Endothelial cell of umbilical vein (primary cell): ENCODE results near the gene TRDN. TPM values are rescaled to one million over a fixed set of nuclear protein-coding genes. Genes with fewer than 3 reads are reported as not detected.
A peak's percentile ranks its signal among the peaks of the same experiment; 100 is the strongest.

ENCODE experiments used
- BruUV-seq: library from RNA; stranded (reverse); fragments of 400-500 nt; replicated peaks from 2 replicates; lab custom pipeline; 2021; lab: Mats Ljungman, UMichigan
- CTCF ChIA-PET: fragments of 300-600, 350-600 bp; sonication (Branson Sonifier 250); formaldehyde crosslinking; loops from one replicate; lab custom pipeline; 2021; ENCODE audit warnings: antibody characterized with exemption, inconsistent platforms; lab: Charles Lee
- POLR2A ChIA-PET: fragments of 300-600, 350-600 bp; sonication (Branson Sonifier 250); formaldehyde crosslinking; loops from one replicate; lab custom pipeline; 2021; ENCODE audit warnings: antibody characterized with exemption, inconsistent platforms; lab: Charles Lee
- DNase-seq: peaks from one replicate; pipeline ENCODE4 v3.0.0-alpha.2; 2011; ENCODE audit warnings: low read depth, low spot score
- FAIRE-seq: peaks from 2 replicates; lab custom pipeline; 2011; peaks lifted over from hg19 to GRCh38; lab: Jason Lieb, UNC
- H2AFZ ChIP-seq: 2 replicates; pipeline ENCODE4 v1.6.0; 2012; ENCODE audit warnings: low read depth, low read length, control low read depth, inconsistent platforms
- H3K27ac ChIP-seq: 2 replicates; pipeline ENCODE4 v1.5.1; 2011; ENCODE audit warnings: low read depth, mild to moderate bottlenecking, control low read depth, low read length, moderate library complexity; ENCODE audit not compliant: insufficient read depth
- H3K27me3 ChIP-seq, 2 experiments: 2 replicates each; pipeline versions ENCODE4 v1.6.0 to v1.6.1; 2011; ENCODE audit warnings: low read length in 2 of 2, mixed read lengths in 1 of 2; ENCODE audit not compliant: control insufficient read depth in 2 of 2, insufficient read depth in 2 of 2
- H3K36me3 ChIP-seq, 2 experiments: 2 replicates in 1 of 2; 3 replicates in 1 of 2; pipeline ENCODE4 v1.5.1; 2011; ENCODE audit warnings: low read length in 2 of 2, mild to moderate bottlenecking in 1 of 2, moderate library complexity in 1 of 2; ENCODE audit not compliant: control insufficient read depth in 2 of 2, insufficient read depth in 2 of 2; ENCODE audit errors: extremely low read depth in 1 of 2
- H3K4me1 ChIP-seq: 3 replicates; pipeline ENCODE4 v1.5.1; 2011; ENCODE audit warnings: mild to moderate bottlenecking, low read length; ENCODE audit not compliant: control insufficient read depth, insufficient read depth; ENCODE audit errors: extremely low read depth
- H3K4me2 ChIP-seq: 2 replicates; pipeline ENCODE4 v1.6.1; 2011; ENCODE audit warnings: low read length, control low read depth, mixed read lengths; ENCODE audit not compliant: insufficient read depth
- H3K4me3 ChIP-seq, 3 experiments: fragments of 200-600 bp in 1 of 3; sonication (generic), shearing (Covaris generic) in 1 of 3; replicated peaks in 1 of 3; 2 replicates each; pipeline ENCODE4 v1.5.1; 2011 to 2016; ENCODE audit warnings: control low read depth in 3 of 3, low read length in 3 of 3, mild to moderate bottlenecking in 2 of 3, inconsistent platforms in 1 of 3, low read depth in 1 of 3, moderate library complexity in 1 of 3; ENCODE audit not compliant: insufficient read depth in 1 of 3
- H3K79me2 ChIP-seq: 2 replicates; pipeline ENCODE4 v1.6.0; 2012; ENCODE audit warnings: low read length, inconsistent platforms; ENCODE audit not compliant: control insufficient read depth, insufficient read depth
- H3K9ac ChIP-seq: replicated peaks from 2 replicates; pipeline ENCODE3; 2011; ENCODE audit warnings: low read length, control low read depth; ENCODE audit not compliant: insufficient read depth; ENCODE audit errors: extremely low read depth
- H3K9me1 ChIP-seq: replicated peaks from 3 replicates; pipeline ENCODE4 v1.6.0; 2011; ENCODE audit warnings: mild to moderate bottlenecking, low read length; ENCODE audit not compliant: control insufficient read depth, insufficient read depth; ENCODE audit errors: extremely low read depth
- H3K9me3 ChIP-seq: replicated peaks from 2 replicates; pipeline ENCODE4 v1.5.1; 2012; ENCODE audit warnings: low read length, inconsistent platforms; ENCODE audit not compliant: control insufficient read depth, insufficient read depth
- H4K20me1 ChIP-seq: replicated peaks from 2 replicates; pipeline ENCODE3; 2011; ENCODE audit warnings: mild to moderate bottlenecking, low read length; ENCODE audit not compliant: control insufficient read depth, insufficient read depth; ENCODE audit errors: extremely low read depth
- EZH2 ChIP-seq: IDR thresholded peaks from 2 replicates; pipeline ENCODE4 v1.6.1; 2012; ENCODE audit warnings: borderline replicate concordance, low read depth, mild to moderate bottlenecking, moderate library complexity, low read length, inconsistent platforms; ENCODE audit not compliant: severe bottlenecking
- FOS ChIP-seq: IDR thresholded peaks from 2 replicates; pipeline ENCODE4 v1.6.1; 2011; ENCODE audit warnings: mild to moderate bottlenecking, low read length, moderate library complexity, borderline replicate concordance; ENCODE audit not compliant: insufficient read depth
- GATA2 ChIP-seq: IDR thresholded peaks from 2 replicates; pipeline ENCODE4 v1.7.0; 2011; ENCODE audit warnings: low read depth, mild to moderate bottlenecking, moderate library complexity, mixed read lengths, low read length; ENCODE audit not compliant: insufficient read length, insufficient read depth
- JUN ChIP-seq: IDR thresholded peaks from 2 replicates; pipeline ENCODE4 v1.6.1; 2011; ENCODE audit warnings: borderline replicate concordance, low read depth; ENCODE audit not compliant: insufficient read length, insufficient read depth
- MYC ChIP-seq: IDR thresholded peaks from one replicate; pipeline ENCODE4 v1.6.1; 2011; ENCODE audit warnings: mild to moderate bottlenecking, low read depth, low read length
- POLR2A ChIP-seq: IDR thresholded peaks from 2 replicates; pipeline ENCODE4 v1.6.1; 2012; ENCODE audit warnings: low read depth, mild to moderate bottlenecking, control low read depth, low read length
- POLR2AphosphoS5 ChIP-seq: IDR thresholded peaks from 2 replicates; pipeline ENCODE4 v1.6.1; 2012; ENCODE audit warnings: low read depth, mild to moderate bottlenecking, control low read depth, low read length, moderate library complexity; ENCODE audit not compliant: insufficient read depth
- dilution Hi-C: fragments of 300-500 bp; cut with MboI; formaldehyde crosslinking; loops from one replicate; pipeline ENCODE4 v1.15.0; 2019; ENCODE audit warnings: low sequenced_read_pairs; ENCODE audit not compliant: extremely low pct_ligation_motif_present
- intact Hi-C: fragments of 100-400 bp; cut with micrococcal nuclease; formaldehyde crosslinking; loops from one replicate; pipeline ENCODE4 v1.10.0; 2022
- polyA plus RNA-seq, 4 experiments: library from polyadenylated mRNA; depleted of rRNA in 3 of 4; stranded (reverse) in 3 of 4; unstranded in 1 of 4; fragments of >200 nt; gene quantifications; 2 replicates each; pipeline versions ENCODE4 v1.2.1 to v1.2.3, GENCODE V29; 2011 to 2012; ENCODE audit warnings: missing spikeins in 1 of 4
- total RNA-seq: library from RNA; stranded (reverse); gene quantifications from 2 replicates; pipeline ENCODE4 v1.2.3, GENCODE V29; 2021
- TF ChIP-seq, protein P1 (sequence below): IDR thresholded peaks from 2 replicates; pipeline ENCODE4 v1.6.1; 2011; ENCODE audit not compliant: insufficient read depth, insufficient read length
- TF ChIP-seq, protein P2 (sequence below), 2 donors: IDR thresholded peaks; 1 replicate in 1 of 2; 2 replicates in 1 of 2; pipeline ENCODE4 v1.5.1; 2011; ENCODE audit warnings: low read length in 2 of 2, mild to moderate bottlenecking in 2 of 2, moderate library complexity in 2 of 2, control low read depth in 1 of 2, inconsistent platforms in 1 of 2, low read depth in 1 of 2; ENCODE audit not compliant: insufficient read depth in 1 of 2; ENCODE audit errors: extremely low read depth in 1 of 2

Gene TRDN
- total and polyA plus RNA-seq, 2 donors (not counting 3 experiments of a cell fraction or from before 2014, with no cell fraction given), result not detected

GRCh38 chr6:123547216-123547978 lies 89.4 kb downstream of the TRDN start:
- ChIA-PET CTCF (interaction anchor here (0.7 kb wide), 1 partner anchor 168 kb away, joined by 4 read pairs; no protein-coding TSS in a partner anchor), POLR2A (no interaction called here)
- H3K79me2 ChIP-seq, result no peaks in the 10 kb centered on the region
- no peaks in the 10 kb centered on the region for H3K36me3 ChIP-seq
- no peak overlapping the region for H3K4me3 ChIP-seq
- H3K9me3 ChIP-seq, result no peaks in the 10 kb centered on the region
- TF ChIP-seq JUN (peak; percentile 64), FOS (peak; percentile 4), GATA2 (peak; percentile 67)
- TF ChIP-seq, protein P1, sequence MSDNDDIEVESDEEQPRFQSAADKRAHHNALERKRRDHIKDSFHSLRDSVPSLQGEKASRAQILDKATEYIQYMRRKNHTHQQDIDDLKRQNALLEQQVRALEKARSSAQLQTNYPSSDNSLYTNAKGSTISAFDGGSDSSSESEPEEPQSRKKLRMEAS, result no peak
- FAIRE-seq (peak; percentile 4), DNase-seq (peak; percentile 84)
- intact Hi-C loops (no loop called here), dilution Hi-C loops (no loop called here)
- H2AFZ ChIP-seq, result no peak overlapping the region
- H3K27ac ChIP-seq, result no peak overlapping the region
- H3K4me2 ChIP-seq, result peak overlapping the region; percentile 45
- no peaks in the 10 kb centered on the region for H4K20me1 ChIP-seq
- H3K4me1 ChIP-seq, result peaks cover 33% of the 10 kb centered on the region
- no peaks in the 10 kb centered on the region for H3K9me1 ChIP-seq
- BruUV-seq, result no TSS peak
- H3K27me3 ChIP-seq, result peaks cover 11 to 40% of the 10 kb centered on the region in 2 experiments
- H3K9ac ChIP-seq, result no peak overlapping the region

DNA sequence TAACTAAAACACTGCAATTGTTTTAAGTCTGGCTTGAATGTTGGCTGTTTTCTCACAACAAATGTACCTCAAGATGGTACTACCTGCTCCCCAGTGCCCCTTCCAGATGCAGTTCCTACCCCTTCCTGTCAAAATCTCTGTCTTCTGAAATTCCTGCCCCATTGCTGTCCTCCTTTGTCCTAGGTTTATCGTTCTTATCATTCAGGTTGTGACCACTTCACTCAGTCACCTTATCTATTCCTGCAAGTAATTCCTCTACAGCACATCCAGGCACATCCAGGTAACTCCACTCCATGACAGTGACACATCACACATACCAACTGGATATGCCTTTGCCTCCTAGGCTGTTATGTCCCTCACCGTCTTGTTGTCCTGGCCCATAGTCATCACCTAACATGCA lies 90.2 kb downstream of the TRDN start:
- Histone ChIP-seq H3K36me3 (no peaks in the 10 kb centered on the region), H3K9ac (no peak overlapping the region), H3K27ac (no peak overlapping the region), H3K27me3 (peaks cover 15 to 49% of the 10 kb centered on the region in 2 experiments), H2AFZ (no peak overlapping the region), H3K9me3 (no peaks in the 10 kb centered on the region), H3K4me1 (peaks cover 24% of the 10 kb centered on the region), H3K4me2 (no peak overlapping the region), H4K20me1 (no peaks in the 10 kb centered on the region), H3K4me3 (no peak overlapping the region), H3K9me1 (no peaks in the 10 kb centered on the region), H3K79me2 (no peaks in the 10 kb centered on the region)
- no peak for TF ChIP-seq EZH2
- TF ChIP-seq JUN, result no peak
- TF ChIP-seq, protein P1, result no peak
- no peak for TF ChIP-seq GATA2
- no peak for TF ChIP-seq FOS
- no peak for TF ChIP-seq MYC
- no peak for TF ChIP-seq POLR2AphosphoS5
- no peak for TF ChIP-seq POLR2A
- TF ChIP-seq, protein P2, sequence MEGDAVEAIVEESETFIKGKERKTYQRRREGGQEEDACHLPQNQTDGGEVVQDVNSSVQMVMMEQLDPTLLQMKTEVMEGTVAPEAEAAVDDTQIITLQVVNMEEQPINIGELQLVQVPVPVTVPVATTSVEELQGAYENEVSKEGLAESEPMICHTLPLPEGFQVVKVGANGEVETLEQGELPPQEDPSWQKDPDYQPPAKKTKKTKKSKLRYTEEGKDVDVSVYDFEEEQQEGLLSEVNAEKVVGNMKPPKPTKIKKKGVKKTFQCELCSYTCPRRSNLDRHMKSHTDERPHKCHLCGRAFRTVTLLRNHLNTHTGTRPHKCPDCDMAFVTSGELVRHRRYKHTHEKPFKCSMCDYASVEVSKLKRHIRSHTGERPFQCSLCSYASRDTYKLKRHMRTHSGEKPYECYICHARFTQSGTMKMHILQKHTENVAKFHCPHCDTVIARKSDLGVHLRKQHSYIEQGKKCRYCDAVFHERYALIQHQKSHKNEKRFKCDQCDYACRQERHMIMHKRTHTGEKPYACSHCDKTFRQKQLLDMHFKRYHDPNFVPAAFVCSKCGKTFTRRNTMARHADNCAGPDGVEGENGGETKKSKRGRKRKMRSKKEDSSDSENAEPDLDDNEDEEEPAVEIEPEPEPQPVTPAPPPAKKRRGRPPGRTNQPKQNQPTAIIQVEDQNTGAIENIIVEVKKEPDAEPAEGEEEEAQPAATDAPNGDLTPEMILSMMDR (IDR thresholded peaks at IDR 0.05; ENCODE audit: extremely low read depth in 1 of 2, insufficient read depth in 1 of 2, low read depth in 1 of 2, low read length in 2 of 2), result no peak
- intact Hi-C loops, result no loop called here
- DNase-seq (no peak), FAIRE-seq (no peak)
- dilution Hi-C loops, result no loop called here
- BruUV-seq, result no TSS peak
- POLR2A ChIA-PET, result no interaction called here
- CTCF ChIA-PET, result no interaction called here
